Endothelial cell of umbilical vein (primary cell): ENCODE results near the gene GSG1L.

Source experiments
- CTCF ChIP-seq, 2 donors: IDR thresholded peaks; 1 replicate in 1 of 2; 2 replicates in 1 of 2; pipeline ENCODE4 v1.5.1; 2011; ENCODE audit warnings: low read length in 2 of 2, mild to moderate bottlenecking in 2 of 2, moderate library complexity in 2 of 2, control low read depth in 1 of 2, inconsistent platforms in 1 of 2, low read depth in 1 of 2; ENCODE audit not compliant: insufficient read depth in 1 of 2; ENCODE audit errors: extremely low read depth in 1 of 2
- MAX ChIP-seq: IDR thresholded peaks from 2 replicates; pipeline ENCODE4 v1.6.1; 2011; ENCODE audit not compliant: insufficient read depth, insufficient read length
- POLR2A ChIP-seq: IDR thresholded peaks from 2 replicates; pipeline ENCODE4 v1.6.1; 2012; ENCODE audit warnings: low read depth, mild to moderate bottlenecking, control low read depth, low read length
- POLR2AphosphoS5 ChIP-seq: IDR thresholded peaks from 2 replicates; pipeline ENCODE4 v1.6.1; 2012; ENCODE audit warnings: low read depth, mild to moderate bottlenecking, control low read depth, low read length, moderate library complexity; ENCODE audit not compliant: insufficient read depth

GRCh38 chr16:28063591-28064061, at the start of gene GSG1L:
- TF ChIP-seq POLR2AphosphoS5 (no peak), CTCF (IDR thresholded peaks at IDR 0.05; ENCODE audit: extremely low read depth in 1 of 2, insufficient read depth in 1 of 2, low read depth in 1 of 2, low read length in 2 of 2) (no peak), MAX (no peak), POLR2A (no peak)
